Endometrium (tissue), 2 donors: ENCODE results near the gene PIP5K1B.

ENCODE experiments used
- FAIRE-seq: peaks from 2 replicates; lab custom pipeline; 2012; peaks lifted over from hg19 to GRCh38; lab: Jason Lieb, UNC
- donor health status: control.
- donor health status: control.

The PIP5K1B gene

GRCh38 chr9:68919661-68920060, 214.6 kb downstream of the PIP5K1B start:
- FAIRE-seq: no peak

GRCh38 chr9:68920921-68921320, 215.9 kb downstream of the PIP5K1B start:
- FAIRE-seq: no peak

GRCh38 chr9:68923480-68923879, 218.4 kb downstream of the PIP5K1B start:
- no peak for FAIRE-seq

GRCh38 chr9:68925175-68925574, 220.1 kb downstream of the PIP5K1B start:
- FAIRE-seq: no peak

- no peak for FAIRE-seq
These were observed 222.1 kb downstream of the PIP5K1B start for GRCh38 chr9:68927165-68927564.

- no peak for FAIRE-seq
These were observed 226.8 kb downstream of the PIP5K1B start for GRCh38 chr9:68931821-68932220.

- no peak for FAIRE-seq
These were observed 227.4 kb downstream of the PIP5K1B start for GRCh38 chr9:68932458-68932857.

GRCh38 chr9:68933434-68934328, 228.6 kb downstream of the PIP5K1B start:
- no peak for FAIRE-seq

GRCh38 chr9:68934329-68934644, 229.2 kb downstream of the PIP5K1B start:
- FAIRE-seq: peak; percentile 85

GRCh38 chr9:68940573-68940972, 235.5 kb downstream of the PIP5K1B start:
- no peak for FAIRE-seq

GRCh38 chr9:68941780-68942459, 236.9 kb downstream of the PIP5K1B start:
- FAIRE-seq: no peak

GRCh38 chr9:68942790-68943189, 237.8 kb downstream of the PIP5K1B start:
- no peak for FAIRE-seq

GRCh38 chr9:68947015-68947414, 242.0 kb downstream of the PIP5K1B start:
- FAIRE-seq: no peak

GRCh38 chr9:68947842-68948569, 243.0 kb downstream of the PIP5K1B start:
- no peak for FAIRE-seq

- no peak for FAIRE-seq
These were observed 244.4 kb downstream of the PIP5K1B start for GRCh38 chr9:68949271-68950000.

- FAIRE-seq: no peak
These were observed 245.1 kb downstream of the PIP5K1B start for GRCh38 chr9:68950188-68950587.

- no peak for FAIRE-seq
These were observed 245.6 kb downstream of the PIP5K1B start for GRCh38 chr9:68950689-68951088.

GRCh38 chr9:68951879-68952659, 247.0 kb downstream of the PIP5K1B start:
- no peak for FAIRE-seq

- no peak for FAIRE-seq
These were observed 248.7 kb downstream of the PIP5K1B start for GRCh38 chr9:68953771-68954170.

- FAIRE-seq: no peak
These were observed 250.3 kb downstream of the PIP5K1B start for GRCh38 chr9:68955330-68955729.

GRCh38 chr9:68957479-68957878, 252.4 kb downstream of the PIP5K1B start:
- FAIRE-seq: no peak
